ENCODE data around the gene SLF2.

SLF2 gene

GRCh38 chr10:101010329-101010728 lies 97.6 kb downstream of the SLF2 start:
- TF ChIP-seq CTCF (IDR thresholded peaks at IDR 0.05; ENCODE audit: low read length, missing control alignments): no peak
- no peak overlapping the region for H3K4me3 ChIP-seq (replicated peaks; ENCODE audit: low read depth, low read length)
- DNase-seq (ENCODE audit: low read depth): no peak

- no peak overlapping the region for H3K4me3 ChIP-seq (replicated peaks; ENCODE audit: low read depth, low read length)
- DNase-seq (ENCODE audit: low read depth): no peak
- peak; percentile 51 for TF ChIP-seq CTCF (IDR thresholded peaks at IDR 0.05; ENCODE audit: low read length, missing control alignments)
These were observed 99.0 kb downstream of the SLF2 start for GRCh38 chr10:101011517-101012423.

DNA sequence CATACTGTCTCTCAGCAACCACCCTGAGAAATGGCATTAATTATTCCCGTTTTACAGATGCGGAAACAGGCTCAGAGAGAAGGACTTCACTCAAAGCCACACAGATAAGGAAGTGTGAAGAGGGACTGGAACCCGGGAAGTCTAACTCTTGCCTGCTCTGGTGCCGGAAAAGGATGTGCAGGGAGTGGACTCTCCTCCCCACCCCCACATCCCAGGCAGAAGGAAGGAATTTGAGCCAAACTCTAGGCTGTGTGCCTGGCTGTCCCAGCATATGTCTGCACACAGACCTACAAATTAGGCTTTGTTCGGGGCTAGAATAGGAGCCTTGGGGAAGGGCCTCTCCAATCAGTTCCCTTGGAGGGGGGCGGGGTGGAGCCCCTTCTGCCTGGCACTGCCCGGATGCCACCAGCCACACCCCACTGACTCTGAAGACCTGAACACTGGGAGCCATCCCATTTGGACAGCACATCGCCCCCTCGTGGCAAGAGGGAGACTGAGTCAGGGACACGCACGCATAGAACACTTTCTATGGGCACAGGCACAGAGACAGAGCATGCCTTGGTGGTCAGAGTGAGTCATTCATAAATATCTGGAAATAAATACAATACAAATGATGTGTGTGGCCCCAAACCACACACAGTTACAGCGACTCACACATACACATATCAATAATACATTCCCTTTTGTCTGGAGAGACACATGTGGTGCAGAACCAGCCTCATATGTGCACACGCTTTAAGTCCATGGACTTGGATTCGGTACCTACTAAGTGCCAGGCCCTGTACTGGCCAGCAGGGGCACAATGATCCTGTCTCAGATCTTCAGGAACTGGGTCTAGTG lies 100.0 kb downstream of the SLF2 start:
- H3K4me3 ChIP-seq (replicated peaks; ENCODE audit: low read depth, low read length): no peak overlapping the region
- DNase-seq (ENCODE audit: low read depth): peak; percentile 91
- peak; percentile 63 for TF ChIP-seq CTCF (IDR thresholded peaks at IDR 0.05; ENCODE audit: low read length, missing control alignments)

- no peak for TF ChIP-seq CTCF (IDR thresholded peaks at IDR 0.05; ENCODE audit: low read length, missing control alignments)
- no peak overlapping the region for H3K4me3 ChIP-seq (replicated peaks; ENCODE audit: low read depth, low read length)
- DNase-seq (ENCODE audit: low read depth): no peak
These were observed 100.6 kb downstream of the SLF2 start for GRCh38 chr10:101013365-101013825.

GRCh38 chr10:101014230-101014884 lies 101.6 kb downstream of the SLF2 start:
- peak; percentile 96 for TF ChIP-seq CTCF (IDR thresholded peaks at IDR 0.05; ENCODE audit: low read length, missing control alignments)
- H3K4me3 ChIP-seq (replicated peaks; ENCODE audit: low read depth, low read length): no peak overlapping the region
- DNase-seq (ENCODE audit: low read depth): peak; percentile 73

Measured in fibroblast of pulmonary artery (primary cell).